Thoracic aorta (tissue), 2 donors: ENCODE results near the gene PRX. TPM values are rescaled to one million over a fixed set of nuclear protein-coding genes. Genes with fewer than 3 reads are reported as not detected.

Experiments used
- ATAC-seq: fragments of 150-250 bp; one replicate; pipeline ENCODE4 v1.8.0; 2017; ENCODE audit warnings: low read depth; ENCODE audit not compliant: insufficient number of reproducible peaks, low FRiP score
- DNase-seq: peaks from one replicate; pipeline ENCODE4 v3.0.0-alpha.2; 2020; ENCODE audit warnings: low spot score
- H3K27ac ChIP-seq, 2 donors: fragments of 200-600 bp; sonication (generic); 1 replicate in 1 of 2; 2 replicates in 1 of 2; pipeline ENCODE4 v1.5.1; 2016; ENCODE audit warnings: mild to moderate bottlenecking in 2 of 2, moderate library complexity in 2 of 2
- H3K27me3 ChIP-seq: fragments of 200-600 bp; sonication (generic); replicated peaks from 2 replicates; pipeline ENCODE4 v1.6.0; 2016; ENCODE audit warnings: mild to moderate bottlenecking; ENCODE audit not compliant: insufficient read depth
- H3K36me3 ChIP-seq: fragments of 200-600 bp; sonication (generic); one replicate; pipeline ENCODE4 v1.5.1; 2016
- H3K4me1 ChIP-seq, 2 donors: fragments of 200-600 bp; sonication (generic); 1 replicate in 1 of 2; 2 replicates in 1 of 2; pipeline versions ENCODE4 v1.5.1 to v1.6.0; 2016; ENCODE audit warnings: low read depth in 2 of 2, mild to moderate bottlenecking in 1 of 2; ENCODE audit not compliant: control insufficient read depth in 1 of 2
- H3K4me3 ChIP-seq: fragments of 200-600 bp; sonication (generic); 2 replicates; pipeline ENCODE4 v1.5.1; 2016; ENCODE audit warnings: mild to moderate bottlenecking
- H3K9me3 ChIP-seq: fragments of 200-600 bp; sonication (generic); 2 replicates; pipeline ENCODE4 v1.5.1; 2016
- total RNA-seq, 2 donors: library from RNA; depleted of rRNA; stranded (reverse); fragments of >200 nt; gene quantifications; one replicate each; pipeline versions ENCODE4 v1.1.0 to v1.2.3, GENCODE V29; 2016
- TF ChIP-seq, protein P1 (sequence below): fragments of 200-600 bp; sonication (generic); IDR thresholded peaks from one replicate; pipeline ENCODE4 v1.5.1; 2019; ENCODE audit warnings: antibody characterized with exemption

PRX gene
- total RNA-seq, 2 donors from 2014 or later: 3.7 to 7.3 TPM

DNA sequence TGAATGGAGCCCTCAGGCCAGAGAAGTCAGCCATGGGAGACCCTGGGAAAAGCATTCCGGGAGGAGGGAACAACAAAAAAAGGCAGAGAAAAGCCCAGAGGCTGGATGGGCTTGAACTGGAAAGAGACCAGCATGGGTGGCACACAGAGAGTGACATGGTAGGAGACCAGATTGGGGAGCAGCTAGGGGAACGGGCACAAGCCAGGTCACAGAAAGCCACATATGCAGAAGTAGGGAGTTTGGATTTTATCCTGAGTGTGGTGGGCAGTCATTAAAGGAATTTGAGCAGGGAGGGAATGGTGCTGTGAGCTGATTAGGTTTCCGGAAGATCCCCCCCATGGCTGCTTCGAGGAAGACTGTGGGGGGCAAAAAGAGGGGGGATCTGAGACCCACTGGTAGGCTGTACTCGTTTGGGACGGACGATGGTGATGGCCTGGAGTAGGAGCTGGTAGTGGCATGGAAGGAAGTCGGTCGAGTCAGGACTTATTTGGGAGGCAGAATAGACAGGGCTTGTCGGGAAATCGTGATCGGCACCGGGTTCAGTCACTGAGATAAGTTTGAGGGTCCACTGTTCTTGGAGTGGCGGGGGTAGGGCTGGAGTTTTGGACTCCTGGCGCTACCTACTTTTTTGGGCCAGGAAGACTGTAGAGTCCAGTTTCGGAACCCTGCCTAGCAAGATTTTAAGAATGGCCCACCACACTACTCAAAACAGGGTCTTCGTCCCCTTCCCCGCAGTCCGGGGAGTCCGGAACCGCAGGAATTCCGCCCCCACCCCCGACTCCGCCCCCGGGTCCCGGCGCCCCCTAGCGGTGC lies 11.7 kb upstream of the PRX start:
- peak; percentile 1 for ATAC-seq
- peak overlapping the region; percentile 99 to 100 for H3K27ac ChIP-seq
- peaks cover 19 to 29% of the 10 kb centered on the region in 2 donors for H3K4me1 ChIP-seq

DNA sequence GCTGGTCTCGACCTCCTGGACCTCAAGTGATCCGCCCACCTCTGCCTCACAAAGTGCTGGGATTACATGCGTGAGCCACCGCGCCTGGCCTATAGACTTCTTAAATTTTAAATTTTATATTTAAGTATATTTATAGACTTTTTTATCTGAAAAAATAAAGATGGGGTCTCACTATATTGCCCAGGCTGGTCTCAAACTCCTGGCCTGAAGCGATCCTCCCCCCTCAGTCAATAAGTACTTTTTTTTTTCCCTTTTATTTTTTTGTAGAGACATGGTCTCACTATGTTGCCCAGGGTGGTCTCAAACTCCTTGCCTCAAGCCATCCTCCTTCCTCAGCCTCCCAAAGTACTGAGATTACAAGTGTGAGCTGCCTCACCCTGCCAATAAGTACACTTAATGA lies 10.8 kb upstream of the PRX start:
- DNase-seq (no peak), ATAC-seq (no peak)
- Histone ChIP-seq H3K27ac (peak overlapping the region; percentile 99 to 100), H3K4me1 (peaks cover 19 to 29% of the 10 kb centered on the region in 2 donors), H3K36me3 (peaks cover 11% of the 10 kb centered on the region), H3K4me3 (peak overlapping the region; percentile 83), H3K27me3 (no peaks in the 10 kb centered on the region), H3K9me3 (no peaks in the 10 kb centered on the region)
- TF ChIP-seq, protein P1, sequence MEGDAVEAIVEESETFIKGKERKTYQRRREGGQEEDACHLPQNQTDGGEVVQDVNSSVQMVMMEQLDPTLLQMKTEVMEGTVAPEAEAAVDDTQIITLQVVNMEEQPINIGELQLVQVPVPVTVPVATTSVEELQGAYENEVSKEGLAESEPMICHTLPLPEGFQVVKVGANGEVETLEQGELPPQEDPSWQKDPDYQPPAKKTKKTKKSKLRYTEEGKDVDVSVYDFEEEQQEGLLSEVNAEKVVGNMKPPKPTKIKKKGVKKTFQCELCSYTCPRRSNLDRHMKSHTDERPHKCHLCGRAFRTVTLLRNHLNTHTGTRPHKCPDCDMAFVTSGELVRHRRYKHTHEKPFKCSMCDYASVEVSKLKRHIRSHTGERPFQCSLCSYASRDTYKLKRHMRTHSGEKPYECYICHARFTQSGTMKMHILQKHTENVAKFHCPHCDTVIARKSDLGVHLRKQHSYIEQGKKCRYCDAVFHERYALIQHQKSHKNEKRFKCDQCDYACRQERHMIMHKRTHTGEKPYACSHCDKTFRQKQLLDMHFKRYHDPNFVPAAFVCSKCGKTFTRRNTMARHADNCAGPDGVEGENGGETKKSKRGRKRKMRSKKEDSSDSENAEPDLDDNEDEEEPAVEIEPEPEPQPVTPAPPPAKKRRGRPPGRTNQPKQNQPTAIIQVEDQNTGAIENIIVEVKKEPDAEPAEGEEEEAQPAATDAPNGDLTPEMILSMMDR: no peak

More for the DNA sequence above, 11.7 kb upstream of the PRX start:
- H3K27me3 ChIP-seq: no peaks in the 10 kb centered on the region
- H3K9me3 ChIP-seq: no peaks in the 10 kb centered on the region
- peak overlapping the region; percentile 83 for H3K4me3 ChIP-seq
- DNase-seq: no peak
- TF ChIP-seq, protein P1: no peak
- peaks cover 11% of the 10 kb centered on the region for H3K36me3 ChIP-seq

DNA sequence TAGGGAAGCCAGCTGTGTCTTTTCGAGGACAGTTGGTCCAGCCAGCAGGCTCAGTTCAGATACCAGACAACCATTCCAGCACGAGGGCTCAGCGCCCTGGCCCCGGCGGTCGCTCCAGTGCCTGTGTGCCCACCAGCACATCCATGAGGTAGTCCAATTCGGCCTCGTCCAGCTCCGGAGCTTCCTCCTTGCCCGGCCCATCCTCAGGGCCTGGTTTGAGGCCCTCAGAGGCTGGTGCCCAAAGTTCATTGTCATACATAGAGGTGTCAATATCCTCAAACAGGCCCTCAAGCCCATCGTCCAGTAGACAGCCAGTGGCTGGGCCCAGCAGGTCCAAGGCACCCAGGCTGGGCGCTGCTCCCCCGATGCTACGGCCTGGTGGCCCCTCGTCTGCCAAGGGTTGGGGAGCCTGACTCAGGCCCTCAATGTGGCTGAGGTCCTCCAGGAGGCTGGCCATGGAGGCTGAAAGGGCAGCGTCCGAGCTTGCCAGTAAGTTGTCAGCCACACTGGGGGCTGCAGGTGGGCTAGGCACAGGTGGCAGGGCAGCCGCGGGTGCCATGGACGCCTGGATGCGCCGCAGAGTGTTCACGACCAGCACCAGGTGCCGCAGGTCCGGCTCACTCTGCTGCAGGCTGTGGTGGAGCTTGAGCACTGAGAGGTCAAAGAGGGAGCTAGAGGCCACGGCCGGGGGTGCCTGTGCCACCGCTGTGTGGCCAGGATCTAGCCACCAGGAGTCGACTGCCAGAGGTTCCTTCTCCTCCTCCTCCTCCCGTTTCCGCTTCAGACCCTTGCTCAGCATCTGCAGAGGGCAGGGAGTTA lies 9.8 kb upstream of the PRX start:
- DNase-seq (no peak), ATAC-seq (no peak)
- no peaks in the 10 kb centered on the region for H3K27me3 ChIP-seq
- TF ChIP-seq, protein P1: no peak
- H3K4me3 ChIP-seq: no peak overlapping the region
- H3K4me1 ChIP-seq: peaks cover 19 to 29% of the 10 kb centered on the region in 2 donors
- H3K36me3 ChIP-seq: peaks cover 11% of the 10 kb centered on the region
- H3K9me3 ChIP-seq: no peaks in the 10 kb centered on the region
- peak overlapping the region; percentile 99 for H3K27ac ChIP-seq

DNA sequence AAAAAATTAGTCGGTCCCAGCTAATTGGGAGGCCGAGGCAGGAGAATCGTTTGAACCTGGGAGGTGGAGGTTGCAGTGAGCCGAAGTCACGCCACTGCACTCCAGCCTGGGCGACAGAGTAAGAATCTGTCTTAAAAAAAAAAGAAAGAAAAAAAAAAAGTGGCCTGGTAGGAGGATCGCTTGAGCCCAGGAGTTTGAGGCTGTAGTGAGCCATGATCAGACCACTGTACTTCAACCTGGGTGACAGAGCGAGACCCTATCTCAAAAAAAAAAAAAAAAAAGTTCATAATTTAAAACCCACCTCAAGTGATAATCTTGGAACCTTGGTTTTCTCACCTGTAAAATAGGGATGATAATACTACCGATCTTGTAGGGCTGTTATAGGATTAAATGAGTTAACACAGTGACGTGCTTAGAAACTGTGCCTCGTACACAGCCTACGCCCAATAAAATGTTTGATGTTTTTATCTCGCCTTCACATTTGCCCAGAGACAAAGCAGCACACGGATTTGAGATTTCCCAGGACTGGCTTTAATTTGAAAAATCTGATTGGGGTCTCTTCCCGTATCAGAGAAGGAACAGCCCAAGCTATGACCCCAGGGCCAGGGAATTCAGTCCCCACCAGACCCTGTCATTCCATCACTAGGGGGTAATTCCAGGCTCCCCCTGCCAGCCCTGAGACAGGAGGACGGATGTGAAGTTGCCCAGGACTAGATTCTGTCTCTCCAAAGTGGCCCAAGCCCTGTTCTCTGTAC lies 9.0 kb upstream of the PRX start:
- H3K27me3 ChIP-seq: no peaks in the 10 kb centered on the region
- peak overlapping the region; percentile 80 for H3K4me3 ChIP-seq
- H3K36me3 ChIP-seq: peaks cover 11% of the 10 kb centered on the region
- no peaks in the 10 kb centered on the region for H3K9me3 ChIP-seq
- no peak for ATAC-seq
- TF ChIP-seq, protein P1: no peak
- DNase-seq: no peak
- H3K27ac ChIP-seq: peak overlapping the region; percentile 99
- H3K4me1 ChIP-seq: peaks cover 19 to 29% of the 10 kb centered on the region in 2 donors
